Measurements from ENCODE around the gene ZC3H7A. TPM values are rescaled to one million over a fixed set of nuclear protein-coding genes. Genes with fewer than 3 reads are reported as not detected.

Gene ZC3H7A
- total and polyA plus RNA-seq, 2 of the 13 experiments (the other 11 are each of a cell fraction or from before 2014, with no cell fraction given) = 29.2 to 36.8 TPM

- TF ChIP-seq ZBTB34 (CRISPR knock-in tag; IDR thresholded peaks at IDR 0.05) = peak; percentile 68; the same call in 1 of the 2 replicates
- TF ChIP-seq KAT7 (CRISPR knock-in tag; IDR thresholded peaks at IDR 0.05; ENCODE audit: borderline replicate concordance) = peak; percentile 74; the same call in 1 of the 2 replicates
- TF ChIP-seq SALL2 (CRISPR knock-in tag; IDR thresholded peaks at IDR 0.05) = peak; percentile 58; the same call in 1 of the 2 replicates
- peak; percentile 79 for TF ChIP-seq ZNF18 (CRISPR knock-in tag; IDR thresholded peaks at IDR 0.05; ENCODE audit: insufficient replicate concordance)
- peak; percentile 71 for TF ChIP-seq ZNF850 (CRISPR knock-in tag; conservative IDR thresholded peaks at IDR 0.05)
- no peak for TF ChIP-seq RORA (CRISPR knock-in tag; IDR thresholded peaks at IDR 0.05)
- TF ChIP-seq ZBTB43 (CRISPR knock-in tag; conservative IDR thresholded peaks at IDR 0.05) = no peak; the same call in 1 of the 2 replicates
- no peak for TF ChIP-seq ZNF878 (CRISPR knock-in tag; IDR thresholded peaks at IDR 0.05)
- peak in 1 of 2 experiments; percentile 89; a peak in 2 of 4 replicates for TF ChIP-seq KLF16 (CRISPR knock-in tag; IDR thresholded peaks at IDR 0.05)
- 0 out of 2 replicates have a peak, but pooled peaks have one; percentile 62 for TF ChIP-seq SP2 (CRISPR knock-in tag; IDR thresholded peaks at IDR 0.05)
- peak; percentile 81; the same call in 1 of the 2 replicates for TF ChIP-seq SP1 (IDR thresholded peaks at IDR 0.05)
- peak; percentile 99 for TF ChIP-seq SP1 (CRISPR knock-in tag; IDR thresholded peaks at IDR 0.05)
- no peak for TF ChIP-seq DBP (CRISPR knock-in tag; IDR thresholded peaks at IDR 0.05; ENCODE audit: not compliant biosample characterization)
- TF ChIP-seq ZNF782 (CRISPR knock-in tag; IDR thresholded peaks at IDR 0.05; ENCODE audit: borderline replicate concordance) = peak; percentile 40
- peak; percentile 87; the same call in 1 of the 2 replicates for TF ChIP-seq ZNF609 (CRISPR knock-in tag; IDR thresholded peaks at IDR 0.05; ENCODE audit: borderline replicate concordance)
- TF ChIP-seq GTF3A (CRISPR knock-in tag; conservative IDR thresholded peaks at IDR 0.05) = peak; percentile 87; the same call in 1 of the 2 replicates
- TF ChIP-seq ZNF256 (CRISPR knock-in tag; conservative IDR thresholded peaks at IDR 0.05) = peak; percentile 0; the same call in 1 of the 2 replicates
- TF ChIP-seq MAX (IDR thresholded peaks at IDR 0.05) = peak; percentile 73
Observed at GRCh38 chr16:11742536-11743307, 54.3 kb downstream of the ZC3H7A start, which contains the start of gene TXNDC11 (continued).

All from HepG2 (cell line).